NT2/D1 (cell line): ENCODE results near the gene WDR19.

ENCODE experiments used
- SUZ12 ChIP-seq: IDR thresholded peaks from 2 replicates; pipeline ENCODE4 v1.6.1; 2011; ENCODE audit not compliant: insufficient read length, insufficient read depth; ENCODE audit errors: extremely low read depth
- YY1 ChIP-seq: IDR thresholded peaks from 2 replicates; pipeline ENCODE4 v1.6.1; 2011; ENCODE audit not compliant: insufficient read length, insufficient read depth

DNA sequence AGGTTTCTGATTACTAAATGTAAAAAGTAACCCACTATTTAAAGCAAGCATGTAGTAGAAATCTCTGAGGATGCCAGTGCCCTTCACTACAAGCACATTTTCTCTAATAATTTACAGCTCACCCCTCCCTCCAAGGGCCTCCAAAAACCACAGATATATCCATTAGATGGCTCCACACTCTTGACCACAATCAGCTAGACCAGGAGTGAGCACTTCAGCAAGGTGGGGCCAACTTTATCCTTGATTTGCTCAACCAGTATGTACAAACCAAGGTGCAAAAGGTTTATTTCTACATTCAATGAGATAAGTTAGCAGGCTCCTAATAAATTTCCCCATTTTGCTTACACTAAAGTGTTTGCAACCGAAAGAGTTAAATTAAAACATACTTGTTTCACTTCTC, 148.0 kb downstream of the WDR19 start:
- TF ChIP-seq SUZ12 (no peak), YY1 (no peak)
